Fibroblast of villous mesenchyme (primary cell): ENCODE results near the gene EPB41L3. TPM values are rescaled to one million over a fixed set of nuclear protein-coding genes. Genes with fewer than 3 reads are reported as not detected.
"Not testable (repeated sequence)": the region's sequence is repeated elsewhere in the genome, so short reads cannot be mapped to it uniquely, and the experiment has no call there.

ENCODE experiments used
- DNase-seq: peaks from one replicate; pipeline ENCODE4 v3.0.0-alpha.2; 2010; ENCODE audit warnings: low read depth
- H3K4me3 ChIP-seq: 2 replicates; pipeline ENCODE4 v1.5.1; 2011; ENCODE audit warnings: low read depth, mild to moderate bottlenecking, low read length
- total RNA-seq: library from RNA; depleted of rRNA; stranded (reverse); fragments of >200 nt; gene quantifications from 2 replicates; pipeline ENCODE4 v1.2.3, GENCODE V29; 2012
- TF ChIP-seq, protein P1 (sequence below): IDR thresholded peaks from 2 replicates; pipeline ENCODE4 v1.5.1; 2012; ENCODE audit warnings: low read depth, mild to moderate bottlenecking, low read length; ENCODE audit not compliant: insufficient read depth

The EPB41L3 gene
- total RNA-seq, 1 donor, result 0.43 TPM

- TF ChIP-seq, protein P1, sequence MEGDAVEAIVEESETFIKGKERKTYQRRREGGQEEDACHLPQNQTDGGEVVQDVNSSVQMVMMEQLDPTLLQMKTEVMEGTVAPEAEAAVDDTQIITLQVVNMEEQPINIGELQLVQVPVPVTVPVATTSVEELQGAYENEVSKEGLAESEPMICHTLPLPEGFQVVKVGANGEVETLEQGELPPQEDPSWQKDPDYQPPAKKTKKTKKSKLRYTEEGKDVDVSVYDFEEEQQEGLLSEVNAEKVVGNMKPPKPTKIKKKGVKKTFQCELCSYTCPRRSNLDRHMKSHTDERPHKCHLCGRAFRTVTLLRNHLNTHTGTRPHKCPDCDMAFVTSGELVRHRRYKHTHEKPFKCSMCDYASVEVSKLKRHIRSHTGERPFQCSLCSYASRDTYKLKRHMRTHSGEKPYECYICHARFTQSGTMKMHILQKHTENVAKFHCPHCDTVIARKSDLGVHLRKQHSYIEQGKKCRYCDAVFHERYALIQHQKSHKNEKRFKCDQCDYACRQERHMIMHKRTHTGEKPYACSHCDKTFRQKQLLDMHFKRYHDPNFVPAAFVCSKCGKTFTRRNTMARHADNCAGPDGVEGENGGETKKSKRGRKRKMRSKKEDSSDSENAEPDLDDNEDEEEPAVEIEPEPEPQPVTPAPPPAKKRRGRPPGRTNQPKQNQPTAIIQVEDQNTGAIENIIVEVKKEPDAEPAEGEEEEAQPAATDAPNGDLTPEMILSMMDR, result no peak
- no peak for DNase-seq
- H3K4me3 ChIP-seq, result no peak overlapping the region
Measured at GRCh38 chr18:5503740-5504139, 40.1 kb downstream of the EPB41L3 start.

DNA sequence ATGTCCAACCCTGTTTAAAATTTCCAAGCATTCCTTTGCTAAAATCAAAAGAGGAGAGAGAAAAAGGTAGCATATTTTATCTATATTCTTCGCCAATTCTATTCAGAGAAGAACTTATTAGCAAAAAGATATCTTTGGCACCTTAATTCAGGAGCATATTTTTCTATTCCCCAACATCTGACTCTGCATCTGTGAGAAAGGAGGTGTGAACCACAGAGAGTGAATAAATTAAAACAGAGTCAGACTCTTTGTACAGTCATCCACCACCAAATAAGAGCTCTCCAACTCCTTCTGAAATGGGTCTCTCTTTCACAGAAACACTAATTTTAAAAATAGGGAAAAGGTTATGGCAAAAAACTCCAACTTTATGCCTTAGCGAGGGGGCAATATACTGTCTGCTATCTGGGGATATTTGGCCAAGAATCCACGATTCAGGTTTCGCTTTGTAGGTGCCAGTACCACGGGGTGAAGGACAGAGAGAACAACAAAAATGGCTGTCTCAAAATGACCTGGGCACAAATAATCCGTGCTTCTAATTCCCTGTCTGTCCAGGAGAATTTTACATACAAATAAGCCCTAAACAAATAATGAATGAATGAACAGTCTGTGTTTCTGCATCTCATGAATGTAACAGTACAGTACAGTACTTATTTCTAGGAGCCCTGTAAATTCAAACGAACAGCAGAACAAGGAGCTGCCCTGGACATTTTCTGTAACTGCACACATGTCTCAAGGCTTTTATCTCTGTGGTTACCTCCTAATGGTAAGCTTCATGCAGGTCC is 43.4 kb downstream of the EPB41L3 start:
- no peak for DNase-seq
- no peak overlapping the region for H3K4me3 ChIP-seq
- TF ChIP-seq, protein P1, result no peak

GRCh38 chr18:5498452-5498851 is 45.3 kb downstream of the EPB41L3 start:
- H3K4me3 ChIP-seq, result no peak overlapping the region
- DNase-seq, result no peak
- TF ChIP-seq, protein P1, result no peak

DNA sequence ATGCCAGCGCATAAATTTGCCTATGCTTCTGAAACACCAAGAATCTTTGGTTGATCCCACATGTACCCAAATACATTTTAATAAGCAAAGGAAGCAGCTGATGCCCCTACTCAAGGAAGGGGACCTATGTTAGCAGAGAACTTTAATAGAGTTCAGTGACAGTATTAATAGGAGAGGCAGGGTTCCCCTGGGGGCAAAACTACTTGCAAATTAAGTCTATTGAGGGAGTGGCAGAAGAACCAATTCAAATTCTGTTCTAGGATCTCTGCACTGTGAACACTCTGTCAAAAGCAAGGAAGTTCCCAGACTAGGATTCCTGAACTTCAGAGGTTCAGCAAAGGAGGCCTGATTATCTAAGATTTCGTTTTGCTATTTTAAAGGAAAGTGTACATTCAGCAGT is 47.5 kb downstream of the EPB41L3 start:
- DNase-seq, result no peak
- H3K4me3 ChIP-seq, result no peak overlapping the region
- TF ChIP-seq, protein P1, result no peak

- no peak for DNase-seq
- TF ChIP-seq, protein P1, result no peak
Measured at GRCh38 chr18:5490753-5491480, 52.9 kb downstream of the EPB41L3 start.

DNA sequence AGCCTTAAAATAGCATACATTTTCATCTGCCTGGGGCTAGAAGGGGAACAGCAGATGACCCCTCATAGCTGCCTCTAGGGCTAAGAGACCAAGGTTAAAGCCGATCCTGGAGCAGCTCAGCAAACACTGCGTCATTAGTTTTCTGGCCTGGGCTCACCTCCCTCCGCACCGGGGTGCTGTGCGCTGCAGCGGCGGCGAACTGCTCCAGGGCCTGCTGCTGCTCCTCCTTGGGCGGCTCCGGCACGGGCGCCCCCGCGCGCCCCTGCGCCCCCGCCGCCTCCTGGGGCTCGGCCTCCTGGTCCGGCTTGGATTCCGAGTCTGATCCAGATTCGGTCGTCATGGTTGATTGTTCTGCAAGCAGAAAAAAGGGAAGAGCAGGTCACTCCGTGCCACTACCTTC is 55.0 kb downstream of the EPB41L3 start:
- TF ChIP-seq, protein P1, result no peak
- H3K4me3 ChIP-seq, result no peak overlapping the region
- DNase-seq, result no peak

More at GRCh38 chr18:5490753-5491480, 52.9 kb downstream of the EPB41L3 start:
- H3K4me3 ChIP-seq, result no peak overlapping the region

DNA sequence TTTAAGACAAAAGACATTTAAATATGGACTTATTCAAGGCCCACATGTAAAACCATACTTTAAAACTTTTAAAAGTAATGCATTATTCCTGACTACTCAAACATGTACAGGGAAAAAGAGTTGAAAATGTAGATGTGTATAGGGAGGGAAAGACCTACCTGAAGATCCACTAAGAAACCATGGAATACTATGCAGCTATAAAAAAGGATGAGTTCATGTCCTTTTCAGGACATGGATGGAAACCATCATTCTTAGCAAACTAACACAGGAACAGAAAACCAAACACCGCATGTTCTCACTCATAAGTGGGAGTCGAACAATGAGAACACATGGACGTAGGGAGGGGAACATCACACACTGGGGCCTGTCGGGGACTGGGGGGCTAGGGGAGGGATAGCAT is 55.8 kb downstream of the EPB41L3 start:
- not testable (repeated sequence) for H3K4me3 ChIP-seq, DNase-seq
